Fibroblast of the aortic adventitia (primary cell): ENCODE data around the gene ZFP36L2. TPM values are rescaled to one million over a fixed set of nuclear protein-coding genes. Genes with fewer than 3 reads are reported as not detected.

Source experiments
- DNase-seq: peaks from one replicate; pipeline ENCODE4 v3.0.0-alpha.2; 2010; ENCODE audit warnings: low read depth
- H3K4me3 ChIP-seq: 2 replicates; pipeline ENCODE4 v1.5.1; 2011; ENCODE audit warnings: low read depth, mild to moderate bottlenecking, control low read depth, low read length, moderate library complexity
- CTCF ChIP-seq: IDR thresholded peaks from 2 replicates; pipeline ENCODE4 v1.5.1; 2011; ENCODE audit warnings: mild to moderate bottlenecking, low read length, control low read depth, inconsistent platforms; ENCODE audit not compliant: insufficient read depth
- total RNA-seq: library from RNA; depleted of rRNA; stranded (reverse); fragments of >200 nt; gene quantifications from 2 replicates; pipeline ENCODE4 v1.2.3, GENCODE V29; 2012; ENCODE audit warnings: low replicate concordance

ZFP36L2 gene
- total RNA-seq, 1 donor = 34.3 TPM

- DNase-seq = peak; percentile 86
- no peak for TF ChIP-seq CTCF
These were observed 15.7 kb downstream of the ZFP36L2 start for GRCh38 chr2:43210467-43211303.

GRCh38 chr2:43210125-43210466 lies 16.3 kb downstream of the ZFP36L2 start:
- TF ChIP-seq CTCF = no peak

More at GRCh38 chr2:43210467-43211303, 15.7 kb downstream of the ZFP36L2 start:
- H3K4me3 ChIP-seq = no peak overlapping the region

GRCh38 chr2:43209204-43209717 lies 17.1 kb downstream of the ZFP36L2 start:
- no peak for TF ChIP-seq CTCF
- no peak for DNase-seq
- no peak overlapping the region for H3K4me3 ChIP-seq

More at GRCh38 chr2:43210125-43210466, 16.3 kb downstream of the ZFP36L2 start:
- no peak overlapping the region for H3K4me3 ChIP-seq
- no peak for DNase-seq

- DNase-seq = no peak
- TF ChIP-seq CTCF = no peak
- H3K4me3 ChIP-seq = no peak overlapping the region
These were observed 18.7 kb downstream of the ZFP36L2 start for GRCh38 chr2:43207553-43208300.

- no peak overlapping the region for H3K4me3 ChIP-seq
- DNase-seq = no peak
- TF ChIP-seq CTCF = no peak
These were observed 19.8 kb downstream of the ZFP36L2 start for GRCh38 chr2:43206602-43207001.

- no peak for DNase-seq
- TF ChIP-seq CTCF = no peak
- H3K4me3 ChIP-seq = no peak overlapping the region
These were observed 23.0 kb downstream of the ZFP36L2 start for GRCh38 chr2:43203373-43203772.
